Lower lobe of right lung (tissue), 2 donors: ENCODE measurements around the gene HMGB4. TPM values are rescaled to one million over a fixed set of nuclear protein-coding genes. Genes with fewer than 3 reads are reported as not detected.

Experiments
- ATAC-seq, 2 donors: fragments of 200-7000 bp; cut with Tn5 transposase; one replicate each; pipeline ENCODE4 v1.9.1; 2020 to 2022; ENCODE audit warnings: mild to moderate bottlenecking in 2 of 2, moderate library complexity in 2 of 2
- DNase-seq: peaks from one replicate; pipeline ENCODE4 v3.0.0-alpha.2; 2020
- H3K27ac ChIP-seq: fragments of 200-600 bp; one replicate; pipeline ENCODE4 v1.8.0; 2022
- H3K27me3 ChIP-seq: fragments of 200-600 bp; one replicate; pipeline ENCODE4 v1.8.0; 2022; ENCODE audit warnings: low read depth
- H3K36me3 ChIP-seq: fragments of 200-600 bp; one replicate; pipeline ENCODE4 v1.8.0; 2022; ENCODE audit warnings: mild to moderate bottlenecking
- H3K4me1 ChIP-seq: fragments of 200-600 bp; one replicate; pipeline ENCODE4 v1.8.0; 2022
- H3K4me3 ChIP-seq: fragments of 200-600 bp; one replicate; pipeline ENCODE4 v1.8.0; 2022; ENCODE audit warnings: mild to moderate bottlenecking
- H3K9me3 ChIP-seq: fragments of 200-600 bp; one replicate; pipeline ENCODE4 v1.8.0; 2022
- CTCF ChIP-seq: fragments of 200-600 bp; IDR thresholded peaks from one replicate; pipeline ENCODE4 v1.8.0; 2022; ENCODE audit warnings: antibody characterized with exemption, mild to moderate bottlenecking
- intact Hi-C: fragments of 100-400 bp; cut with DNase I; formaldehyde crosslinking; loops from one replicate; pipeline ENCODE4 v1.11.0; 2022
- total RNA-seq: library from RNA; stranded (reverse); fragmentation: NEBNext Ultra II Directional; extraction: Animal tissue kit (Norgen Biotek cat#: 25700); gene quantifications from one replicate; pipeline ENCODE4 v1.2.1, GENCODE V29; 2021
- donor health status: DM: no; HTN: yes; CAD: no; lungs with severe emphysema.

The HMGB4 gene
- total RNA-seq, 1 donor from 2014 or later = not detected

DNA sequence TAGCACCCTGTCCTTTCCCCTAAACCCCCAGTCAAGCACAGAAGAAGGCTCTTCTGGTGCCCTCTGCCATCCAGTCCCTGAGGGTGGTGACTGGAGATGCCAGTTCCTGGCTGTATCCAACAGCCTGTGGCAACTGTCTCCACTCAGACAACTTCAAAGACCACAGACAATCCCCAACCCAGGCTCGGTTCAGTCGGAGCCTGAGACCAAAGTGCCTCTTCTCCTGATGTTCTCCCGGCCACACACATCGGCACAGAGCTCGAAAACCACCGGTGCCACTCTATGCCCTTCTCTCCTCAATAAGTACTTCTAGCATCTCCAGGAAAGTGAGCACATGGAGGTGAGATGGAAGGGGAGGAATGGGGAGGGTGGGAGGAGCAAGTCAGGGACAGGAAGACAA is 39.6 kb upstream of the HMGB4 start:
- H3K36me3 ChIP-seq = no peaks in the 10 kb centered on the region
- DNase-seq (no peak), ATAC-seq (no peak)
- no peak overlapping the region for H3K27ac ChIP-seq
- H3K4me3 ChIP-seq = no peak overlapping the region
- TF ChIP-seq CTCF = no peak
- intact Hi-C loops = no loop called here
- no peaks in the 10 kb centered on the region for H3K9me3 ChIP-seq
- no peaks in the 10 kb centered on the region for H3K27me3 ChIP-seq
- no peaks in the 10 kb centered on the region for H3K4me1 ChIP-seq

- no peak for ATAC-seq
- Histone ChIP-seq H3K4me3 (no peak overlapping the region), H3K4me1 (no peaks in the 10 kb centered on the region), H3K27me3 (no peaks in the 10 kb centered on the region), H3K27ac (no peak overlapping the region), H3K9me3 (no peaks in the 10 kb centered on the region), H3K36me3 (no peaks in the 10 kb centered on the region)
- intact Hi-C loops = no loop called here
- no peak for TF ChIP-seq CTCF
- DNase-seq = no peak
These were observed 38.9 kb upstream of the HMGB4 start for GRCh38 chr1:33824971-33825370.

GRCh38 chr1:33825506-33825905 is 38.4 kb upstream of the HMGB4 start:
- no peak overlapping the region for H3K27ac ChIP-seq
- no peaks in the 10 kb centered on the region for H3K36me3 ChIP-seq
- intact Hi-C loops = no loop called here
- H3K27me3 ChIP-seq = no peaks in the 10 kb centered on the region
- no peaks in the 10 kb centered on the region for H3K9me3 ChIP-seq
- H3K4me3 ChIP-seq = no peak overlapping the region
- DNase-seq = no peak
- no peak for TF ChIP-seq CTCF
- no peaks in the 10 kb centered on the region for H3K4me1 ChIP-seq
- ATAC-seq = no peak

GRCh38 chr1:33826311-33826710 is 37.6 kb upstream of the HMGB4 start:
- intact Hi-C loops = no loop called here
- DNase-seq (no peak), ATAC-seq (no peak)
- Histone ChIP-seq H3K9me3 (no peaks in the 10 kb centered on the region), H3K4me1 (no peaks in the 10 kb centered on the region), H3K27ac (no peak overlapping the region), H3K27me3 (no peaks in the 10 kb centered on the region), H3K36me3 (no peaks in the 10 kb centered on the region), H3K4me3 (no peak overlapping the region)
- no peak for TF ChIP-seq CTCF

GRCh38 chr1:33826711-33827110 is 37.2 kb upstream of the HMGB4 start:
- no peak for ATAC-seq

More at GRCh38 chr1:33826711-33827110, 37.2 kb upstream of the HMGB4 start:
- no peaks in the 10 kb centered on the region for H3K27me3 ChIP-seq
- no peak overlapping the region for H3K4me3 ChIP-seq
- no peaks in the 10 kb centered on the region for H3K36me3 ChIP-seq
- H3K27ac ChIP-seq = no peak overlapping the region
- no peak for TF ChIP-seq CTCF
- DNase-seq = no peak
- intact Hi-C loops = no loop called here
- H3K9me3 ChIP-seq = no peaks in the 10 kb centered on the region
- H3K4me1 ChIP-seq = no peaks in the 10 kb centered on the region
